HG03457 (cell line): ENCODE results near the gene TSHZ2.

Source experiments
- ATAC-seq: cut with Tn5 transposase; IDR thresholded peaks from one replicate; pipeline ENCODE4 v1.9.1; 2021; ENCODE audit warnings: moderate number of reproducible peaks; ENCODE audit not compliant: unreplicated experiment

TSHZ2 gene

DNA sequence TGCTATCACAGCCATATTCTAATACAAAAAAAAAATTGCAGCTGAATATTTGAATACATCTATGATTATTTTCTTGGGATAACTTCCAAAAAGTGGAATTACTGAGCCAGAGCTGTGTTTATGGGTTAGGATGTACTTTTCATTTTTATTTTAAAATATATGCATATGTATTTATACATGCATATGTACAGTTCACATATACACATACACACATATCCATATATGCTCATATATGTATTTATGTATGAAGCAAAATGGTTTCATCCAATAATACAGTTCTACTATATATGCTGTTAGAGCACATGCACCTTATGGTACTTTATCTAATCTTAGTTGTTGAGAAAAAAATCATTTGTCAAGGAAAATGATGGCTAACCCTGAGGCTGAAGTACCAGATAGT is 54.9 kb downstream of the TSHZ2 start:
- no peak for ATAC-seq

DNA sequence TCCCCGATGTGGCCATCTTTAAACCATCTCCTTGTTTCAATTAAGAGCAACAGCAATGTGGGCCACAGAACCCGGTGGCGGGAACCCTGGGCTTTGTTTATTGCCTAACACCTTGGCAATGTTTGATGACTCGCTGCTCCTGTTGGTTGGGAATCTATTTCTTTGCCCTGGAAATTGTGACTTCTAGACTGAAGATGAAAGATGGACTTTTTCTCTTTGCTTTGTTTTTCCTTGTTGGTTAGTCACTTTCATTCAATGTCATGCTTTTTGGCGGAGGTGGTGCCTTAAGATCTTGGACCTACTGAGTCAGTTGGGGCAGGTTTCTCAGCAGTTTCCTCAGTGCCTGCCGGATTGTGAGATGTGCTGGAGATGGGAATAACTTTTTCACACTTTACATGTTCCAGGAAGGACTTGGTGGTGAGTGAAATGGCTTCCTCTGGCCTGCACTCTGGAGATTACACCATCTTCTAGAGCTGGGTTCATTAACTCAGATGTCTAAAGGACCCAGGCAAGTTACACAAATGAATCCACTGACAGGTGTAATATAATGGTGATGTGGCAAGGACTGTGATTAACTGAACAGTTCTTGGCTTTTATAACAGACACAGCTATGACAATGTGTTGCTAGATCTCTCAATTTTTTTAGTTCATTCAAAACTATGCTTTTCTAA is 56.3 kb downstream of the TSHZ2 start:
- no peak for ATAC-seq

DNA sequence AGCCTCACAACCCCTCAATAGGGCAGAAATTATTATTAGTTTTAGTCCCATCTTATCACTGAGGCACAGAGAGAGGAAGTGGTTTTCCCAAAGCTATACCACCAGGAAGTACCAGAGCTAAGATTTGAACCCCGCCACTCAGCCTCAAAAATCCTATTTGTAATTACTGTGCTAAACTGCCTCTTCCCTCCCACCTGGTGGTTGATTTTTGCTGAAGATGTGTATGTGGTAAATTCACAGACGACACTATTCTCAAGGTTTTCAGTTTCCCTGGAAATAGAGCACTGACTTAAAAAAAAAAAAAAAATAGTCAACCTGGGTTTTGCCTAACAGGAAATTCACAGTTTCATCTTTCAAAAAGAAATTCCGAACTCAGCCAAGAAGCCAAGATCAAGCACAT is 57.9 kb downstream of the TSHZ2 start:
- no peak for ATAC-seq

DNA sequence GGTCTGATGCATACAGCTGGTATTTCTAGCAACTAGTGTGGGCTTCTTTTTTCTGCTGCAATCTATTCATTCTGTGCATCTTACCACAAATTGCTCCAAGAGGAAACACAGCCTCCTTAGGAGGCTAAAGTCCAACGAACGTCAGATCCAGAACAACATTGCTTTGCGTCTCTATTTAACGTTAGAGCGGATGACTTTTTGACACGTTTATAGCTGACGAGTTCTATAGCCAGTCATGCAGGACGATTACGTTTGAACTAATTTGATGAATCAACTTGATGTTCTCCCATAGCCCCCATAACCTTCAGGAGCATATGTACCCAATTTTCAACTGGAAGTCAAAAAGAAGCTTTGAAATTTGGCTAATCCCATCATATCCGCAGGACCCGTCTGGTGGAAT is 59.9 kb downstream of the TSHZ2 start:
- ATAC-seq = no peak

DNA sequence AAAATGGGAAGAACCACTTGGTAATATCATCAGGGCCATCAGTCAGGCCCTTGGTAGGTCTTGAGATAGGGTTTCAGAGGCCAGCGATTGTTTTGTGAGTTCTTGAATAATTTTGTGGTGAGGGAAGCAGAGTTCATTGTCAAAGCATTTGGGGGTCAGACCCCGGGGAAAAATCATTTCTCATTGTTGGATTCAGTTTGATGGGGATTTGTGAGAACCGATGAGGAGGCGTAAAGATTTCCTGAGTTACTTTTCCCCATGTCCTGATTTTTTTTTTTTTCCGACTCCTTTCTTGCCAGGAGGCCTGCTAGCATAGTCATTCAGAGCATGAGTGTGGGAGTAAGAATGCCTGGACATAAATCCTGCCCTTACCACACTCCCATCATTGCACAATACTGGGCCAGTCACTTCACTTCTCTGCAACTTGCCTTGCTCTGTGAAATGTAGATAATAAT is 60.3 kb downstream of the TSHZ2 start:
- ATAC-seq = no peak

DNA sequence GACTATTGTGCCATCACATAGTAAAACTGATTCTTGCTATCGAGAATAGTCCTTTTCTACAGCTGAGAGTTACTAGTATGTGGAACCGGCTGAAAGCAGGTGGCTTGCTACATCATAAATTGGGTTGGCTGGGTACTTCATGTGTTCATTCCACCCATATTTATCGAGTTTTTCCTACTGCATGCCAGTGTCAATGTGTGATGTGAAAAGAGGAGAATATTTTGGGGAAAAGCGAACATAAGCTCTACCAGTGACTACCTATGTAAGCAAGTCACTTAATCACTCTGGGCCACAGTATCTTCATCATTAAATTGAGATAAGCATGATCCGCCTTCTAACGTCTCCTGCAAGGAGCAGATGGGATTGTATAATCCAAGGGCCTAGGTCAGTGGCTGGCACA is 61.0 kb downstream of the TSHZ2 start:
- ATAC-seq = no peak

DNA sequence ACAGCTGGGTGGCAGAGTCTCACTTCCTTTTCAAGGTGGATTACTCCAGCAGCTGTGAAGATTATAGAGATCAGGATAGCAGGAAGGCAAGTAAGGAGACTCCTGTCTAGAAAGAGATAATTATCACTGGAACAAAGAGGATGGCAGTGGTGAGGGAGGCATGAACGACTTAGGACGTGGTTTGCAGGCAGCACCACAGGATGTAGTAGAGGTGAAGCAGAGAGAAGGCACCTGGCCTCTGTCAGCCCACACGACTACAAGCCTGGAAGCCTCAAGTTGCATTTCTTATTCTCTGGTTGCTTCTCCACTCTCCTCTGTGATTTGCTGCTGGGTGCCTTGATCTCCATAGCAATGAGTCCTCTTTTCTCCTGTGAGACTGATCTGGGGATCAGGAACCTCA is 62.7 kb downstream of the TSHZ2 start:
- no peak for ATAC-seq

DNA sequence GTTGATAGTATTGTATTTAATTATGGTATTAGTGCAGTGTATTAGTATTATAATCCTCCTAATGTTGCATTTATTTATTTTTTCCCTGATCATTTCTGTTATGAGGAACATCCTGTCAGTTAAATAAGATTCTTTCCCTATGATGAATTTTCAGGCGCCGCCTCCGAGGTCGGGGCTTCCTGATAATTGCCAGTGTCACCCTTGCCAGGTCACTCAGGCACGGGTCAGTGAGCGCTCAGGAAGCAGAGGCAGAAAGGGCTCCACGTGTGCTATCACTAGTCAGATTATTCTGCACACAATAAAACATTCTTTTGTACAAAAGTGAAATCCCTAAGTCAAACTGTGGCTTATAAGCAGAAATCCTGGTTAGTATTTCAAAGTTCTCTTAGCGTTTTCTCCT is 64.8 kb downstream of the TSHZ2 start:
- ATAC-seq = no peak

DNA sequence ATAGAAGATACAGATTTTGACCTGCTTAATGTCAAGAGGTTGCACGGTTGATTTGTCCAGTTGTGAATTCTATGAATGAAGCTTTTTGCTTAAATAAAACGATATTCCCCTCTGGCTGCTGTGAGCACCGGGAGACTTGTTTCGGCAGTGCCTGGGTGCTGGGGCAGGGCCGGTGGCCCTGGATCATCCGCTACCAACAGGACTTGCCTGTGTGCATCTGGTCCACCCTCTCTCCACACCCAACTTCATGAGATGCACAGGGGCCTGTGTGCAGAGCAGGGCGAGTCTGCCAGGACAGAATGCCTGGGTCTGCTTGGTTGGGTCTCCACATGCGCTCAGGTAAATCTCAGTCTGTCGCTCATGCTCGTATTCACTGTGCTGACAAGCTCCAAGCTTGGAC is 65.5 kb downstream of the TSHZ2 start:
- ATAC-seq = no peak

DNA sequence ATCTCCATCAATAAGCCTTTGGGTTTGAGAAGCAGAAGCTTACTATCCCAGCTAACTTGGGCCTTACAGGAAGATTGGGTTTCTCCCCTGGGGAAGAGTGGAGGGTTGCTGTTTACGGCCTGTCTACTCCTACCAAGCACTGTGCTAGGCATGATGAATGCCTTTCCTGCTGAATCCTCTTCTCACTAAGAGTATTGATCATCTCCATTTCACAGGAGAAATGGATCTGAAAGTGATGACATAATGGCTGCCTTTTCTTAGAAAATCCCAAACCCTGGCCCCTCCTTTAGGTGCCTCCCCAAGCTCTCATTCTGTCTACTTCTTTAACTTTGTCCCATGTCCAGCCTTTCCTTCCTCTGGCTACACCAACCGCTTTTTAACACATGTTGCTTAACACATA is 66.1 kb downstream of the TSHZ2 start:
- ATAC-seq = no peak

DNA sequence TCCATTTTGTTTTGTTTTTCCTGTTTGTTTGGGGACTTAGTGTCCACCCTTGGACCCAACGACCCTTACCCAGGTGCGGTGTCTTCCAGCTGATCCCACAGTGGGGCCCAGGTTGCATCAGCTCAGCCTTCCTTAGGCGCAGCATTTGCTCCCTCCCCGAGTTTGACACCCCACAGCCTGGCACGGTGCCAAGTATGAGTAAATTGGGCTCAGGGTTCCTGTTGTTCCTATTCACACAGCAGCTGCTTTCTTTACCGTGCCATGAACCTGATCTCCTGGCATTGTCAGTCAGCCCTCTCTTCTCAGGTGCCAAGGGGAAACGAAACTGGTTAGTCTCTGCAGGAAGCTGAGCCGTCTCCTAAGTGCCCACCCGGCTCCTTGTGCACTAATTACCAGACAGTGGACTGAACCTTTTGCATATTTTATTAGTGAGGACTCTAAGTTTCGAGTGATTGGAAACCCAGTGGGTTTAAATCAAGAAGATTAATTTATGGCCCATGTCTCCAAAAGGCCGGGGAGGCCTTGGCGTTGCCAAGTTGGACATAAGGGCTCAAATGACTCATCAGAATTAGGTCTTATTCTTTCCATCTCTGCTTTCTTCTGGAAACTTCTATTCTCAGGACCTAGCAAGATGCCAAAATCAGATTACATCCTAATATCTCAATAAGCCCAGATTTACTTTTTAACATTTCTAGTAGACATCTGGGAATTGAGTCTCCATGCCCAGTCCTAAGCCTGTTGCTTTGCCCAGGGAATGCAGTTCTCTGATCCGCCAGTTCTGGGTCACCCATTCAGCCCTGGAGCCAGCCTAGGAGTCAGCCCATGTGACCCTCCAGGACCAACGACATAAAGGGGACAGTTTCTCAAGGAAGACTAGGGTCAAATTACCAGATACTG is 68.8 kb downstream of the TSHZ2 start:
- no peak for ATAC-seq

DNA sequence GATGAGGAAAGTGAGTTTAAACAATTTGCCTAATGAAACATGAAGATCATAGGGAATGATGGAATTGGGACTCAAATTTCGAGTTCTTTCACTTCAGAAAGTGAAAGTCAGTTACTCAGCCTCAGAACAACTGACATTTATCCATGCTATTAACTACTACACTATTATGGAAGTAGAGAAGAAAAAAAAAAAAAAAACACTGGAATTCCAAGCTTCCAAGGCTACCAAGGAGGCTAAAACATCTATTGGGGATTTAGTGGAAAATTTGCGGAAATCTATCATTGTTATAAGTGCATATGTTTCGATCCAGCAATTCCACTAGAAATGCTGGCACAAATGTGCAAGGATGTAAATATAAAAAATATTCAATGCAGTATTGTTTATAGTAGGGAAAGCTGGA is 70.4 kb downstream of the TSHZ2 start:
- no peak for ATAC-seq

DNA sequence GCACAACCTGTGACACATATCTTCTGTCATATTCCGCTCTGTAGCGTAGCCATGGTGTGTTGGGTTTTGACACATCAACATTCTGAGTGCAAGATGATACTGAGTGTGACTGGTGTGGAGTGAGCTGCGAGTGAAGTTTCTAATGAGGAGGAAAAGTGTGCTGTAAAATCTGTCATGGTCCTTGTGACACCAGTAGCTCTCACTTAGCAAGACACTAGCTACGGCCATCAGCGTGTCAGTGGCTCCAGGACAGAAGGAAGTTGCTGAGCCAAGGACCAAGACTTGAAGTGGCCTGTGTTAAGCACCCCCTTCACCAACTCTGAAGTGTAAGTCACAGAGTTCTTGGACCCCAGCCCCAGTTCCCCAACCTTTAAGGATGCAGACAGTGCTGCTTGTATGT is 72.1 kb downstream of the TSHZ2 start:
- no peak for ATAC-seq

DNA sequence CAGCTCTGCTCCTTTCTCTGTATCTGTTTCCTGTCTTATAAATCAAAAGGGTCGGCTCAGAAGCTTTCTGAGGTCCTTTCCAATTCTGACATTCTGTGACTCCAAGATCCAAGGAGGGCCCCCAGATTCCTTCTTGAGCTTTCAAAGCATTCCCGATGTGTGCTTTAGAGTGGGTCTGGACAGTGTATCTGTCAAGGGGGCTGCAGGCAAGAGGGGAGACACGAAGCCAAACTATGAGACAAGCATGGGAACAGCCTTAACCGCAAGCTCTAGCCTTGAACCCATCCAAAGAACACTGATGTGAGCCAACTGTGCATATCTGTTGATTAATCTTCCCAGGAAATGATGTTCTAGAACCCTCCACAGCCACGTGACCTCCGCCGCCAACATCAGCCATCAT is 73.8 kb downstream of the TSHZ2 start:
- ATAC-seq = no peak

DNA sequence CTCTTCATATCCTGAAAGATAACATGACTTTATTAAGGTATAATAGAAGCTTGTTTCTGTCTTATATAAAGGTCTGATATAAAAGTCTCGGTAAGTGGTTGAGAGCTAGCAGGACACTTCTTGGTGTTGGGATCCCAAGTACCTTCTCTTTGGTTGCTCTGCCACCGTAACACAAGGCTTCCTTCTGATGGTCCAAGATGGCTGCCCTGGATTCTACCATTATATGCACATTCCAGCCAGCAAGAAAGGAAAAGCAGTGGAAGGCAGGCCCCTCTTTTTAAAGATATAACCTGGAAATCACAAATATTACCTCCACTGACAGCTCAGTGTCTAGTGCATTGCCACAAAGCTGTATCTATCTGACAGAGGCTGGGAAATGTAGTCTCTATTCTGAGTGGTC is 75.0 kb downstream of the TSHZ2 start:
- ATAC-seq = no peak

DNA sequence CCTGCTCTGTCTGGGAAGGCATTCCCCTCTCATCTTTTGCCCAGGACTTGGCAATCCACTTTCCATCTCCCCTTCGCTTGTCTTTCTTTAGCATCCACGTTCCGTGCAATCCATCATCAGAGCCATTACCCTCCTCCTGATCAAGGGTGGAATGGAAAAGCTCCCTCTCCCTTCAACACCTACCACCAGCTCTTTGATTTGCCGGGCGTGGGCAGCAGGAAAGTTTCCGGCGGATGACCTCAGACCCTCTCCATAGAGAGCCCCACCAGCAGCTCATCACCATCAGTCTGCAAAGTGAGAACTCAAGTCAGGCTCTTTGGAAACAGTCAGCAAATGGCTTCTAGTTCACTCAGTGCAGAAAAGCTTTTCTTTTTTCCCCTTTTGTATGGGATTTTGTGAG is 76.2 kb downstream of the TSHZ2 start:
- no peak for ATAC-seq

DNA sequence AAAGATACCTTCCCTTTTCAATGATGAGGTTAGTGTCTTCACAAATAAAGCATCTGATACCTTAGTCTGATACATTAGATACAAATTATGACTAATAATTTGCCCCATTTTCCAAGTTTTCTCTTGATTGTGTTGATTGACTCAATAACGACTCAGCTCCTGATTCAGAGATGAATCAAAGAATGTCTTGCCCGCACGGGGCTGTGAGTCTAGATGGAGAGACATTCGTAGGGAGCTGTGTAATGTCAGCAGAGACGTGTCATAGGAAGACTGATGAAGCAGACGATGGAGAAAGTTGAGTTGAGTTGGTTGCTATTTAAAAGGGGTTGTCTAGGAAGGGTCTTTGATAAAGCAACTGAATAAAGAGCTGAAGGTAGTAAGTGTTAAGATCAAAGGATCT is 78.2 kb downstream of the TSHZ2 start:
- ATAC-seq = no peak

DNA sequence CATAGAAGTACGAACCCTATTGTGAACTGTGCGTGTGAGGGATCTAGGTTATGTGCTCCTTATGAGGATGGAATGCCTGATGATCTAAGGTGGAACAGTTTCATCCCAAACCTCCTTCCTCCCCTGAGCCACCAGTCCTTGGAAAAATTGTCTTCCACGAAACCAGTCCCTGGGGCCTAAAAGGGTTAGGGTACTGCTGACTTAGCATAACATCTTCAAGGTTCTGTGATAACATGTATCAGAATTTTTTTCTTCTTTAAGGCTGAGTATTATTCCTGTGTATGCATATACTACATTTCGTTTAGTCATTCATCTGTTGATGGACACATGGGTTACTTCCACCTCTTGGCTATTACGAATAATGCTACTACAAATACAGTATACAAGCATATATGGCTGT is 80.2 kb downstream of the TSHZ2 start:
- ATAC-seq = no peak

DNA sequence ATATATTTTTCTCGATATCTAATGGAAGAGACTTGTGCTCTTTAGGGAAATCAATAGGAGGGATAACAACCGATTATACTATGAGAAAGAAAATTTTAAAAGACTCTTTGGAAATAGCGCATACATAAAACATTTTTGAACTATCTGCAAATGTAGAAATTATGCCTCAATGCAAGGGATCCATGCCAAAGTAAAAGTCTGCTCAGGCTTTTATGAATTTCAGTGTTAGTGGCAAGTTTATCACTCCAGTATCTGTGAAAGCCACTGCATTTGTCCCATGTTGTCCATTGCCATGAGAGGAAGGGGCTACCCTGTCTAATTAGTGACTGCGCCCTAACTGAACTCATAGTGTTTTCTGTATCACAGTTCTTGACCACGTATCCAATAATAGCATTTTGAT is 81.4 kb downstream of the TSHZ2 start:
- no peak for ATAC-seq

DNA sequence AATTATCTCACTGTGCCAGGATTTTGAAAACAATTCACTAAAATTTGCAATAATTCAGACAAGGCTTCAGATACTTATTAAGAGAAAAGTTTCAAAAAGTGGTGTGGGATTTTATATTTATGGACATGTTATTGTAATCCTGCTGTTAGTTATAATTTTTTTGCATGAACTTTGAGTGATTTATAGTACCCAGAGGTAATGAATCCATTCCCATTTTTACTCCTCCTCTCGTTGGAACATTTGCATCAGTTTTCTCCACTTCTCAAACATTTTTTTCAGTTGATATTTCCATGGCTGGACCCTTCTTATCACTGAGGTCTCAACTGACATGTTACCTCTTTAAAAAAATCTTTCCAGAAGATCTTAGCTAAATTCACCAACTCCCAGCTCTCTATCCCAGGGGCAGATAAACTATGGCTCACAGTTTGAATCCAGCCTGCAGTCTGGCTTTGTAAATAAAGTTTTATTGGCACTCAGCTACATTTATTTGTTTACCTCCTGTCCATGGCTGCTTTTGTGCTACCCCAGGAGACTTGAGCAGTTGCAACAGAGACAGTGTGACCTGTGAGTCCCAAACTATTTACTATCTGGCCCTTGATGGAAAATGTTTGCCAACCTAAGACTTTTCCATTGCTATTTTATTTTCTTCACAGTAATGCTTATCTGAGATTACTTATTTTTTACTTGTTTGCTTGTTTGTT is 83.4 kb downstream of the TSHZ2 start:
- ATAC-seq = no peak

DNA sequence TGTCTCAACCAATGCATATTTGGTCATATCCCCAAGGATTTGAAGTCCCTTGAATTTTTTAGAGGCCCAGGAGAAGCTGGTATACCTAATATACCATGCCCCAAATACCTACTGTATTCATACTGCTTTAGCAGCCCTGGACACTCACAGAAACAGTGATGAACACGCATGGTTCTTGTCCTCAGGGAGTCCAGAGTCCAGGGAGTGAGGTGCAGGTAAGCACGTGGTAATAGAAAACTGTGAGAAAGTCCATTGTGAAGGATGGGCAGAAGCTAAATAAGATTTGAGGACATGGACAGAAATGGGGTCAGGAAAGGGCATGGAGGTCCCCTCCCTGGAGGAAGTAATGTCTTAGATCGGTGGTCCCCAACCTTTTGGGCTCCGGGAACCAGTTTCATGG is 85.4 kb downstream of the TSHZ2 start:
- ATAC-seq = no peak

DNA sequence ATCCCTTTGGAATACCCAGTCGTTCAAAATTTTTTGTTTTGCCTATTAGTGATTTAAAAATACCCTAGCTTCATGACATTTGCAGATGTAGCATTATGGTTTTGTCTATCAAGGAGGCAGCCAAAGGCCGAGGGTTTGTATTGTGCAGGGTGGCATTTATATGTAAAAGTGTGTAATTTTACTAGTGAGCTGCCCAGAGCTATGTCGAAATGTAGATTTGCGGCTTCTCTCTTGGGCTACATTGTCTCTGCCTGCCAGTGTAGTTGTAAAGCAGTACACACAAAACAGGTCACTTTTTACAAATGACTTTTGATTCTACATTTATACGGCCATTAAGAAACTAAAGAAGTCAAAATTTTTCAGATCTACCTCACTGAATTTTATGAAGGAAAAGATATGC is 87.7 kb downstream of the TSHZ2 start:
- no peak for ATAC-seq
